Thoracic aorta (tissue), 2 donors: Measurements from ENCODE around the gene LOXL1. TPM values are rescaled to one million over a fixed set of nuclear protein-coding genes. Genes with fewer than 3 reads are reported as not detected.

Source experiments
- ATAC-seq: fragments of 150-250 bp; one replicate; pipeline ENCODE4 v1.8.0; 2017; ENCODE audit warnings: low read depth; ENCODE audit not compliant: insufficient number of reproducible peaks, low FRiP score
- DNase-seq: peaks from one replicate; pipeline ENCODE4 v3.0.0-alpha.2; 2020; ENCODE audit warnings: low spot score
- H3K27ac ChIP-seq, 2 donors: fragments of 200-600 bp; sonication (generic); 1 replicate in 1 of 2; 2 replicates in 1 of 2; pipeline ENCODE4 v1.5.1; 2016; ENCODE audit warnings: mild to moderate bottlenecking in 2 of 2, moderate library complexity in 2 of 2
- H3K27me3 ChIP-seq: fragments of 200-600 bp; sonication (generic); replicated peaks from 2 replicates; pipeline ENCODE4 v1.6.0; 2016; ENCODE audit warnings: mild to moderate bottlenecking; ENCODE audit not compliant: insufficient read depth
- H3K36me3 ChIP-seq: fragments of 200-600 bp; sonication (generic); one replicate; pipeline ENCODE4 v1.5.1; 2016
- H3K4me1 ChIP-seq, 2 donors: fragments of 200-600 bp; sonication (generic); 1 replicate in 1 of 2; 2 replicates in 1 of 2; pipeline versions ENCODE4 v1.5.1 to v1.6.0; 2016; ENCODE audit warnings: low read depth in 2 of 2, mild to moderate bottlenecking in 1 of 2; ENCODE audit not compliant: control insufficient read depth in 1 of 2
- H3K4me3 ChIP-seq: fragments of 200-600 bp; sonication (generic); 2 replicates; pipeline ENCODE4 v1.5.1; 2016; ENCODE audit warnings: mild to moderate bottlenecking
- H3K9me3 ChIP-seq: fragments of 200-600 bp; sonication (generic); 2 replicates; pipeline ENCODE4 v1.5.1; 2016
- total RNA-seq, 2 donors: library from RNA; depleted of rRNA; stranded (reverse); fragments of >200 nt; gene quantifications; one replicate each; pipeline versions ENCODE4 v1.1.0 to v1.2.3, GENCODE V29; 2016
- TF ChIP-seq, protein P1 (sequence below): fragments of 200-600 bp; sonication (generic); IDR thresholded peaks from one replicate; pipeline ENCODE4 v1.5.1; 2019; ENCODE audit warnings: antibody characterized with exemption

LOXL1 gene
- total RNA-seq, 2 donors from 2014 or later: 164 to 321 TPM

DNA sequence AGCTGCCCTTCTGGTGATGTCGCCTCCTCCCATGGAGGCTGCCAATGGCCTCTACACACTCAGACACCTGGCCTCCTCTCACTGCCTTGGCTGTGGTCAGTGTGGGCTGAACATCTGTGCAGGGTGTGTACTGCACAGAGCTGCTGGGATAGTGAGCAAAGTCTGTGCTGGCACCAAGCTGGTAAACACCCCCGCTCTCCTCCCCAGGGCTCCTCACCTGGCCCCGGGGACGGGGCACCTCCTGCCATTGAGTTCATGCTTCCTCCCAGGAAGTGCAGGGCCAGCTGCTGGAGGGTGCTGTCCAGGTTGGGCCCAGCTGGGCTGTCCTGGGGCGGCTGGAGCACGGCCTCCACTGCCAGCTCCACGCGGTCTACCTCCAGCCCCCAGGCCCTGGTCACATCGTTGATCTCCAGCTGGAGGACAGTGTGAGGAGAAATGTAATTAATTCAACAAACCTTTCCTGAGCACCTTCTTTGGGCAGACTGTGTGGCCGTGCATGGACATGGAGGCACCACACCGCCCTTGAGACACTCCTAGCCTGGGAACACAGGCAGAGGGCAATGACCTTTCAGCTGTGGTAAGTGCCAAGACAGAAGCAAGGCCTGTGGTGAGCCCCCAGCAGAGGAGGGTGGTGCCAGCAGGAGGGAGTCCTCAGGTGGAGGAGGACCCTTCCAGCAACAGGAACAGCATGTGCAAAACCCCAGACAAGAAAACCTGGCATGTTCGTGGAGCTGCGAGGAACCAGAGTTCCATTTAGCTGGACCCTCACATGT, 59.0 kb downstream of the LOXL1 start:
- Histone ChIP-seq H3K4me1 (peaks cover 36 to 63% of the 10 kb centered on the region in 2 donors), H3K27ac (peak overlapping the region; percentile 87 to 91), H3K9me3 (no peaks in the 10 kb centered on the region), H3K4me3 (no peak overlapping the region), H3K27me3 (no peaks in the 10 kb centered on the region), H3K36me3 (peaks cover 7% of the 10 kb centered on the region)
- no peak for ATAC-seq
- TF ChIP-seq, protein P1, sequence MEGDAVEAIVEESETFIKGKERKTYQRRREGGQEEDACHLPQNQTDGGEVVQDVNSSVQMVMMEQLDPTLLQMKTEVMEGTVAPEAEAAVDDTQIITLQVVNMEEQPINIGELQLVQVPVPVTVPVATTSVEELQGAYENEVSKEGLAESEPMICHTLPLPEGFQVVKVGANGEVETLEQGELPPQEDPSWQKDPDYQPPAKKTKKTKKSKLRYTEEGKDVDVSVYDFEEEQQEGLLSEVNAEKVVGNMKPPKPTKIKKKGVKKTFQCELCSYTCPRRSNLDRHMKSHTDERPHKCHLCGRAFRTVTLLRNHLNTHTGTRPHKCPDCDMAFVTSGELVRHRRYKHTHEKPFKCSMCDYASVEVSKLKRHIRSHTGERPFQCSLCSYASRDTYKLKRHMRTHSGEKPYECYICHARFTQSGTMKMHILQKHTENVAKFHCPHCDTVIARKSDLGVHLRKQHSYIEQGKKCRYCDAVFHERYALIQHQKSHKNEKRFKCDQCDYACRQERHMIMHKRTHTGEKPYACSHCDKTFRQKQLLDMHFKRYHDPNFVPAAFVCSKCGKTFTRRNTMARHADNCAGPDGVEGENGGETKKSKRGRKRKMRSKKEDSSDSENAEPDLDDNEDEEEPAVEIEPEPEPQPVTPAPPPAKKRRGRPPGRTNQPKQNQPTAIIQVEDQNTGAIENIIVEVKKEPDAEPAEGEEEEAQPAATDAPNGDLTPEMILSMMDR: no peak
- DNase-seq: no peak

DNA sequence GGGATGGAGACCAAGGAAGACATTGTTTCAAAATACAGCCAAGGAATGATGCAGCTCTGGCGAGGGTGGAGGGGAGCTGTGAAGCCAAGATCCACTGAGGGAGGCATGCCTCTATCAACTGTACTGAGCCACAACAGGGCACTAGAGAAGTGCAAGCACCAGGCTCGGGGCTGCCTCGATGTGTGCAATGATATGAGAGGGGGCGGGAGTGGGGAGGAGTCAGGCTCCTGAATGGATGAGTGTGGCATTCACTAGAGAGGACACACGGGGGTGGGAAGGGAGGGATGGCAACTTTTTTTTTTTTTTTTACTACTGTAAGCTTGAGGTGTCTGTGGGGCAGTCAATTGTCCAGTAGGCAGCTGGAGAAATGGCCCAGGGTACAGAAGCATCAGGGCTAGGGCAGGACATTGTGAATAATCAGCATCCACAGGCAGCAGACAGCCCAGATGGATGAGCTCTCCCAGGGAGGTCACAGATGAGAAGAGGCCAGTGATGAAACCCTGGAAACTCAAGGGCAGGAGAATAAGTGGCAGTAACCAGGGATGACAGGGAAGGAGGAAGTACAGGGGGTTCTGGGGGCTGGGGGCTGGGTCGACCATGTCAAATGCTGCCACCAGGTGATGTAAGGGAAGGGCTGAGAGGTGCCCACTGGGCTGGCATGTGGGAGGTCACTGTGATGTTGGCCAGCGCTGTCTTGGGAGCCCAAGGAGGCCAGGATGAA, 60.0 kb downstream of the LOXL1 start:
- DNase-seq (no peak), ATAC-seq (no peak)

DNA sequence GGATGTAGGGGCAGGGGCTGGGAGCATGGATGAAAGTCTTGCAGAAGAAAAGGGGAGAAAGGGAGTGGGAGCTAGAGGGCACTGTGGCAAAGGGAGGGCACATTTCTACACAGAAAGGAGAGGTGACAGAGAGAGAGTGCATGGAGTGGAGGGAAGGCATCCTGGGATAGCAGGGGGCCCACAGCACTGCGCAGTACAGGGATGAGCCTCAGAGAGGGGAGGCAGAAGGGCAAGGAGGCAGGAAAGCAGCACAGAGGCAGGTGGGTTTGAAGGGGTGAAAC, 60.5 kb downstream of the LOXL1 start:
- DNase-seq (no peak), ATAC-seq (no peak)
- Histone ChIP-seq H3K36me3 (peaks cover 7% of the 10 kb centered on the region), H3K9me3 (no peaks in the 10 kb centered on the region), H3K4me3 (no peak overlapping the region), H3K27ac (no peak overlapping the region), H3K27me3 (no peaks in the 10 kb centered on the region), H3K4me1 (peaks cover 40 to 73% of the 10 kb centered on the region in 2 donors)
- TF ChIP-seq, protein P1: no peak

More for the DNA sequence above, 60.0 kb downstream of the LOXL1 start:
- peaks cover 7% of the 10 kb centered on the region for H3K36me3 ChIP-seq
- H3K27ac ChIP-seq: no peak overlapping the region
- peaks cover 40 to 73% of the 10 kb centered on the region in 2 donors for H3K4me1 ChIP-seq
- no peaks in the 10 kb centered on the region for H3K9me3 ChIP-seq
- TF ChIP-seq, protein P1: no peak
- H3K27me3 ChIP-seq: no peaks in the 10 kb centered on the region
- no peak overlapping the region for H3K4me3 ChIP-seq

DNA sequence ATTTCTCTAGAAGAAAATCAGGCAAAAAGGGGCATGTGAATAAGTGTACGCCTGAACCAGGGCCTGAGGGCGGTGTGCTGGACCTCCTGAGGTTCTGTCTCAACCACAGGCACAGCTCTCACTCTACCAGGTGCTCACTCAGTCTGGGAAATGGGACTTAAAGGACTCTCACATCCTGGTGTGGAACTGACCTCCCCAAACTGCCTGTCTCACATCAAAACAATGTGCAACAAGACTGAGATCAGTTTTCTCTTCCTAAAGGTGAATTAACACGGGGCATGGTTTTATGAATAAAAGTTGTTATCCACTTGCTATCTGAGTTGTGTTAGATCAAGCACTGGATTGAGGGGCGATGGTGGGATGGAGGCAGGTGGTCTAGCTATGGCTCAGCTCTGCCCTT, 61.0 kb downstream of the LOXL1 start:
- DNase-seq: no peak
- ATAC-seq: no peak
- peaks cover 7% of the 10 kb centered on the region for H3K36me3 ChIP-seq
- H3K9me3 ChIP-seq: no peaks in the 10 kb centered on the region
- H3K4me3 ChIP-seq: no peak overlapping the region
- TF ChIP-seq, protein P1: no peak
- peak overlapping the region in 1 of 2 donors; percentile 10 for H3K27ac ChIP-seq
- H3K27me3 ChIP-seq: no peaks in the 10 kb centered on the region
- H3K4me1 ChIP-seq: peaks cover 34 to 68% of the 10 kb centered on the region in 2 donors

DNA sequence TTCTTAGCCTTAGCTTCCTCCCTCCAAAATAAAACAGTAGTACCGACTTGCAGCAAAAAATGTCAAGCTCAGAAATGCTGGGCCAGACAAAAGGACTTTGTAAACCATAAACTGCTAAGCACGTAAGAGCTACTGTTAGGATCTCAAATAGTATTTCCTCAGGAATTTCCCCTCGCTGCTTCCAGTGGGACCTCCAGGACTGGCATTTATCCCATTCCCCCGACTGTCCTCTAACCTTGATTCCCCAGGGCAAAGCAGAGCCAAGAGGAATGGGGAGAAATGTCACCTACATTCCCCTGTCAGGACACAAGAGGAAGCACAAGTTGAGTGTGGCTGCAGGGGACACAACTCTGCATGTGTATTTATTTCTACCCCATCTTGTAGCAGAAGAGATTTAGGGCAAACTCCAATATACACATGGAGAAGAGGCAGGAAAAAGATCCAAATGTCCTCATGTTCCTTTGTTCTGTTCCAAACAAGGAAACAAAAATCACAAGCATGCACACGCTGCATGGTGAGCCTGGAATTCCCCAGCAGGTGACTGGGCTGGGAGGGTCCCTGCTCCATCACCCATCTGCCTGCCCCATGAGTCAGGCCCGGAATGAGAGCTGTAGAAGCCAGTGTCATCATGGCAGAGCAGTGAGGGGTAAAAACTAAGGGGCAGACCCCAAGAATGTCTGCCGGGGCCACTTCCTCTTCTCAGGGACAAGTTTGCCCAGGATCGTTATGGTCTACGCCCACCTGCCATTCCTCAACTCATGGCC, 61.6 kb downstream of the LOXL1 start:
- Histone ChIP-seq H3K27ac (peak overlapping the region in 1 of 2 donors; percentile 65), H3K4me1 (peaks cover 34 to 67% of the 10 kb centered on the region in 2 donors), H3K27me3 (no peaks in the 10 kb centered on the region), H3K9me3 (no peaks in the 10 kb centered on the region), H3K4me3 (no peak overlapping the region), H3K36me3 (peaks cover 7% of the 10 kb centered on the region)
- DNase-seq: no peak
- TF ChIP-seq, protein P1: no peak
- no peak for ATAC-seq
